ENCODE measurements around the gene TRIM71.

TRIM71 gene

DNA sequence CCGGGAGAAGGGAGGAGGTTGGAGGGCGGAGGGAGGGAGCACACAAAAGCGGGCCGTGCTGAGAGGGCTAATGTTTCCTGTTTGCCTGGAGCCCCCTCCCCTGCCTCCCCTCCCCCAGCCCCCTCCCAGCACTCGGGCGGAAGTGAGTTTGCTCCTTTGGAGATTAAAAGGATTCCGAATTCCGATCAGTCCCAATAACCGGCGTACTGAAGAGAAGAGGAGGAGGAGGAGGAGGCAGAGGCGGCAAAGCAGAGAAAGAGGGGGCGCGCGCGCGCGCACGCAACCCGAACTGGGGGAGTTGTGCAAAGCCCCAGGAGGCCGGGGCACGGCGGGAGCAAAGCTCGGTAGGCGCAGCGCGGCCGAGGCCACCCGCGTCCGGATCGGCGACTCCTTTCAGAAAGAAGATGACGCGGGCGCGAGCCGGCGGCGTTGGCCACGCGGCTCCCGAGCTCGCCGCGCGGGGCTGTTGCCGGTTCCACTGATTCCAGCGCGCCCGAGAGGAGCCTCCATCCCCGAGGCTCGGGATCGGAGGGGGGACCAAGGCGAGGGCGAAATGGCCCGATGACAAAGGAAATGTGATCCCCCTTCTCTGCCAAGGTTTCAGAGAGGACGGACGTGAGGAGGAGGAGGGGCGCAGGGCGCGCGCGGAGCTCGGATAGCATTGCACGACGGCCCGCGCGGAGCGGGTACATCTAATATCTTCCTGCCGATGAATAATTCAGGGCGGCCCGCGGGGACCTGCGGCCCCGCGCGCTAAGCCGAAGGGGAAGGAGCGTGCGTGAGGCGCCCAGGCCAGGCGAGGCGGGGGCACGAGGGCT lies 1.1 kb upstream of the TRIM71 start:
- no peak for DNase-seq (ENCODE audit: extremely low read depth, low read depth)
- TF ChIP-seq, protein P1, sequence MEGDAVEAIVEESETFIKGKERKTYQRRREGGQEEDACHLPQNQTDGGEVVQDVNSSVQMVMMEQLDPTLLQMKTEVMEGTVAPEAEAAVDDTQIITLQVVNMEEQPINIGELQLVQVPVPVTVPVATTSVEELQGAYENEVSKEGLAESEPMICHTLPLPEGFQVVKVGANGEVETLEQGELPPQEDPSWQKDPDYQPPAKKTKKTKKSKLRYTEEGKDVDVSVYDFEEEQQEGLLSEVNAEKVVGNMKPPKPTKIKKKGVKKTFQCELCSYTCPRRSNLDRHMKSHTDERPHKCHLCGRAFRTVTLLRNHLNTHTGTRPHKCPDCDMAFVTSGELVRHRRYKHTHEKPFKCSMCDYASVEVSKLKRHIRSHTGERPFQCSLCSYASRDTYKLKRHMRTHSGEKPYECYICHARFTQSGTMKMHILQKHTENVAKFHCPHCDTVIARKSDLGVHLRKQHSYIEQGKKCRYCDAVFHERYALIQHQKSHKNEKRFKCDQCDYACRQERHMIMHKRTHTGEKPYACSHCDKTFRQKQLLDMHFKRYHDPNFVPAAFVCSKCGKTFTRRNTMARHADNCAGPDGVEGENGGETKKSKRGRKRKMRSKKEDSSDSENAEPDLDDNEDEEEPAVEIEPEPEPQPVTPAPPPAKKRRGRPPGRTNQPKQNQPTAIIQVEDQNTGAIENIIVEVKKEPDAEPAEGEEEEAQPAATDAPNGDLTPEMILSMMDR (IDR thresholded peaks at IDR 0.05; ENCODE audit: low read depth, low read length): no peak

DNA sequence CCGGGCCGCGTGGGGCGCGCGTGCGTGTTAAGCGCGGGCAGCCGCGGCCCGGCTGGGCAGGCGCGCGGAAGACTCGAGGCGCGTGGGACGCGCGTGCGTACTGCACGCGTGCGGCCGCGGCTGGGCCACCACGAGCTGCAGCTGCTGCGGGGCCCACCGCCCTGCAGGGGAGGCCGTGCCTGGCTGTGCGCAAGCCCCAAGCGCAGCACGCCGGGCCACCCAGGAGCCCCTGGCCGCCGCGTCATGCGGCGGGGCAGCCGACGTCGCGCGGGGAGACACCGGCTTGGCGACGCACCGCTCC lies 590 bp upstream of the TRIM71 start:
- TF ChIP-seq, protein P1 (IDR thresholded peaks at IDR 0.05; ENCODE audit: low read depth, low read length): no peak
- DNase-seq (ENCODE audit: extremely low read depth, low read depth): no peak

DNA sequence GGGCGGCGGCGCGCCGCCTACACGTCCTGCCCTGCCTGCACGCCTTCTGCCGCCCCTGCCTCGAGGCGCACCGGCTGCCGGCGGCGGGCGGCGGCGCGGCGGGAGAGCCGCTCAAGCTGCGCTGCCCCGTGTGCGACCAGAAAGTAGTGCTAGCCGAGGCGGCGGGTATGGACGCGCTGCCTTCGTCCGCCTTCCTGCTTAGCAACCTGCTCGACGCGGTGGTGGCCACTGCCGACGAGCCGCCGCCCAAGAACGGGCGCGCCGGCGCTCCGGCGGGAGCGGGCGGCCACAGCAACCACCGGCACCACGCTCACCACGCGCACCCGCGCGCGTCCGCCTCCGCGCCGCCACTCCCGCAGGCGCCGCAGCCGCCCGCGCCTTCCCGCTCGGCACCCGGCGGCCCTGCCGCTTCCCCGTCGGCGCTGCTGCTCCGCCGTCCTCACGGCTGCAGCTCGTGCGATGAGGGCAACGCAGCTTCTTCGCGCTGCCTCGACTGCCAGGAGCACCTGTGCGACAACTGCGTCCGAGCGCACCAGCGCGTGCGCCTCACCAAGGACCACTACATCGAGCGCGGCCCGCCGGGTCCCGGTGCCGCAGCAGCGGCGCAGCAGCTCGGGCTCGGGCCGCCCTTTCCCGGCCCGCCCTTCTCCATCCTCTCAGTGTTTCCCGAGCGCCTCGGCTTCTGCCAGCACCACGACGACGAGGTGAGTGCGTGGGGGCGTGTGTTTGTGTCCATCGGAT lies 602 bp downstream of the TRIM71 start:
- DNase-seq (ENCODE audit: extremely low read depth, low read depth): no peak

DNA sequence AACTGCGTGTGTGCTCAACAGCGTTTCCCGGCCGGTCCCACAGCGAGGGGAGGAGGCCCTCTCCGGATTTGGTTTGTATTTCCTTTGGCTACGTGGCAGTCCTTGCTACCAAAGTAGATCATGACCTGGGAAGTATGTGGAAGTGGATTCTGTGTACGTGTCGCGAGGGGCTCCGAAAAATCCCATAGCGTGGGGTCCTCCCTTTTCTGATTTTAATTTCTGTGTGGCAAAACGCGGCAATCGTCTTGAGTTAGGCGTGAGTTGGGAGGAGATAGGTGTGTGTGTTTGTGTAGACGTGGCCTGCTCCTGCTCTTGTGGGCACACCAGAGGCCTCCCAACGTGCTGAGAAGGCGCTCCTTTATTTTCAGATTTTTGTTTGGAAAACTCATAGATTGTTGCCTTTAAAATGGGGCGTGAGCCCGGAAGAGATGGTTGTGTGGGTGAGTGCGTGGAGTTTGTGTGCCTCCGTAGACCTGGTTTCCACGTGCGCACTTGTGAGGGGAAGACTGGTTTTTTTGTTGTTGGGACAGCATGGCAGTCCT lies 1.2 kb downstream of the TRIM71 start:
- TF ChIP-seq, protein P1 (IDR thresholded peaks at IDR 0.05; ENCODE audit: low read depth, low read length): no peak
- no peak for DNase-seq (ENCODE audit: extremely low read depth, low read depth)

More for the DNA sequence above, 602 bp downstream of the TRIM71 start:
- TF ChIP-seq, protein P1 (IDR thresholded peaks at IDR 0.05; ENCODE audit: low read depth, low read length): no peak

DNA sequence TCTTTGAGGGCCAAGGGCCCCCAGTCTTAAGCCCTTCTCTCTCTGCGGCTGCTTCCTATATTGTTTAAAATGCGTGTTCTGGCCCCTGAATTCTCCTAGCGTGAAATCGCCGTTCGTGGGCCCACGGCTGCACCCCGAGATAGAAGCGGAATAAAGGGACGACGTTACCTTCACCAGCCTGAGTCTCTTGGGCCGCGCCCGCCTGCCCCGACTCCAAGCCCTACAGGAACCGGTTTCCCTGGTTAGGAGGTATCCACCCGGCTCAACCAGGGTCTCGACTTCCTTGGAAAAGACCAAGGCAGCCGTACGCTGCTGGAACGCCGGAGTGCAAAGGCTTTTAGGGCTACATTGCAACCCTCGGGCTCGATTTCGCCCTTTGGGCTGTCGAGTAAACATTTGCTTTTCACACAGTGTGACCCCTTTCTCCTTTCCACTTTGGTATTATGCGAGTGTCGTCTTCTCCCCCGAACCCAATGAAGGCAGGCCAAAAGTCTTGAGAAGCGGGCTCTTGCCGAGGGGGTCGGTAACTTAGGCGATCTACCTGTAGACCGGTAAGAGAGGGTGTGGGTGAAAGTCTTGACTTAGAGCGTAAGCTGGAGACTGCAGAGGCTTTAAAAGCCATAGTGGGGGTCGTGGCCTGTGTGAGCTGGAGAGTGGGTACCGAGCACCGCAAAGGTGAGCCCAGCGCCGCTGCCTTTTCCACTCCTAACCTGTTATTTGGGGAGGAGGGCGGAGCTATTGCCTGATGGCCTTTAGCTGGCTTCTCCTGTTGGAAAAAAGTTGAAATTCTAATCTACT lies 2.0 kb downstream of the TRIM71 start:
- TF ChIP-seq, protein P1 (IDR thresholded peaks at IDR 0.05; ENCODE audit: low read depth, low read length): no peak
- DNase-seq (ENCODE audit: extremely low read depth, low read depth): no peak

DNA sequence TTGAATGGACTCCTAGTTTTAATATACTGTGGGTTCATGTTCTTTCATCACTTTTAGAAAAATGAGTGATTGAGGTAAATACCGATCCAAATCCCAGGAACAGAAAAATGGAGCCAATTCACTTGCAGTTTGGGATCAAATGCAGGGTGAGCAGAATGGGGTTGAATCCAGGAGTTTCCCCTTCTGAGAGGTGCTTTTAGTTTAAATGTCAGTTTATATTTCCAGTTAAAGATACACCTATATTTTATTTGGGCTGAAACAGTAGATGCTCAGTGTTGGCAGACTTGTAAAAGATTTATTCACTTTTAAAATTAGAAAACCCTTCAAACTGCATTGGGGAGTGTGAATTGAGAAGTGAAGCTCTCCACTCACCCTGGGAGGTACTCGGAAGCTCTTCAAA lies 2.6 kb downstream of the TRIM71 start:
- DNase-seq (ENCODE audit: extremely low read depth, low read depth): no peak
- TF ChIP-seq, protein P1 (IDR thresholded peaks at IDR 0.05; ENCODE audit: low read depth, low read length): no peak
